BLaER1 treated with 17β-estradiol and CSF1 and Interleukin-3, amounts not matched to agents 10 nM and 100 nM (cell line): ENCODE measurements around the gene HS6ST2.
A peak's percentile ranks its signal among the peaks of the same experiment; 100 is the strongest.

ENCODE experiments used
- H3K27ac ChIP-seq, 11 experiments: shearing (Covaris generic); formaldehyde crosslinking; 2 replicates each; pipeline ENCODE4 v1.8.1; 2022
- H3K27me3 ChIP-seq, 11 experiments: shearing (Covaris generic); formaldehyde crosslinking; 2 replicates each; pipeline ENCODE4 v1.8.1; 2022
- H3K36me3 ChIP-seq, 11 experiments: shearing (Covaris generic); formaldehyde crosslinking; 2 replicates each; pipeline ENCODE4 v1.8.1; 2022
- H3K4me1 ChIP-seq, 10 experiments: shearing (Covaris generic); formaldehyde crosslinking; 2 replicates each; pipeline ENCODE4 v1.8.1; 2022
- H3K4me2 ChIP-seq, 11 experiments: shearing (Covaris generic); formaldehyde crosslinking; 2 replicates each; pipeline ENCODE4 v1.8.1; 2022
- H3K4me3 ChIP-seq, 10 experiments: shearing (Covaris generic); formaldehyde crosslinking; 2 replicates each; pipeline ENCODE4 v1.8.1; 2022
- H3K9ac ChIP-seq, 11 experiments: shearing (Covaris generic); formaldehyde crosslinking; 2 replicates each; pipeline ENCODE4 v1.8.1; 2022
- H3K9me3 ChIP-seq, 11 experiments: shearing (Covaris generic); formaldehyde crosslinking; replicated peaks in 1 of 11; 2 replicates each; pipeline ENCODE4 v1.8.1; 2022
- H4K20me1 ChIP-seq, 11 experiments: shearing (Covaris generic); formaldehyde crosslinking; 2 replicates each; pipeline ENCODE4 v1.8.1; 2022
- Cebpa-rat ChIP-seq, 11 experiments: shearing (Covaris generic); IDR thresholded peaks; 2 replicates each; pipeline ENCODE4 v1.8.1; 2022

HS6ST2 gene

DNA sequence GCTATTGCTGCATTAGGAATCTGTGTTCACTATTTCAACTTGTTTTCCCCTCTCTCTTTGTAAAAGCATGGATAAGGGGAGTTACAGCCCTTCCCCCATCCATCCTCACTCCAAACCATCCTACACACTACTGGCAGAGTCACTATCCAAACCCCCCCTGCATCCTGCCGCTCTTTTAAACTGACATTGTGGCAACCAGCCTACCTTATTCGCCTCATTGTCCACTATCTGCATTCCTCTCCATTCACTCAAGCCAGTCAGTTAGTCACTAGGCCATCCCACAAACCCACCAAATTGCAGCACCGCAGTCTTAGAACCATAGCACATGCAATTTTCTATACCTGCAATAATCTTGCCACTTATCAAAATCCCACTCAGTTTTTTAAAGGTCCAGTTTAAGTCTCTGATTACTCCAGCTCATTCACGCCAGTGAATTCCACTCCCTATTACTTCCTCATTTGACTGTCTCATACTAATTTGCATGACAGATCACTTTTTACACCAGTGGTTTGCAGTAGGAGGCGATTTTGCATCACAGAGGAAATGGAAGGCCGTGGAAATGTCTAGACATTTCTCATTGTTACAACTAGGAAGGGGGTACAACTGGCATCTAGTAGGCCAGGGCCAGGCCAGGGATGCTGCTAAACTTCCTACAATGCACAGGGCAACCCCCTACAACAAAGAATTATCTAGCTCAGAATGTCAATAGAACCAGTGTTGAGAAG is 181.8 kb downstream of the HS6ST2 start:
- Histone ChIP-seq H3K4me2 (peak overlapping the region in 3 of 11 experiments; percentile 14 to 57 (median 16); a peak in 4 of 22 replicates), H3K4me3 (no peak overlapping the region), H3K27ac (peak overlapping the region in 1 of 11 experiments; percentile 20; a peak in 1 of 22 replicates), H4K20me1 (peaks cover 0 to 9% (median 0%) of the 10 kb centered on the region in 11 experiments; a peak in 4 of 22 replicates), H3K9me3 (peaks cover 0 to 5% (median 0%) of the 10 kb centered on the region in 11 experiments; a peak in 6 of 22 replicates), H3K9ac (no peak overlapping the region), H3K36me3 (no peaks in the 10 kb centered on the region), H3K27me3 (peaks cover 77 to 91% (median 88%) of the 10 kb centered on the region in 11 experiments), H3K4me1 (peaks cover 0 to 10% (median 0%) of the 10 kb centered on the region in 10 experiments; a peak in 5 of 20 replicates)
- TF ChIP-seq Cebpa-rat (IDR thresholded peaks at IDR 0.05): no peak

- Histone ChIP-seq H4K20me1 (peaks cover 0 to 9% (median 0%) of the 10 kb centered on the region in 11 experiments; a peak in 4 of 22 replicates), H3K4me2 (no peak overlapping the region), H3K4me3 (no peak overlapping the region), H3K9ac (no peak overlapping the region), H3K4me1 (peaks cover 0 to 10% (median 0%) of the 10 kb centered on the region in 10 experiments; a peak in 5 of 20 replicates), H3K27me3 (peaks cover 76 to 91% (median 88%) of the 10 kb centered on the region in 11 experiments), H3K36me3 (no peaks in the 10 kb centered on the region), H3K27ac (no peak overlapping the region), H3K9me3 (no peaks in the 10 kb centered on the region)
- no peak for TF ChIP-seq Cebpa-rat (IDR thresholded peaks at IDR 0.05)
Measured at GRCh38 chrX:132775263-132775823, 183.1 kb downstream of the HS6ST2 start.

- H4K20me1 ChIP-seq: peaks cover 0 to 9% (median 0%) of the 10 kb centered on the region in 11 experiments; a peak in 4 of 22 replicates
- no peak overlapping the region for H3K9ac ChIP-seq
- no peak for TF ChIP-seq Cebpa-rat (IDR thresholded peaks at IDR 0.05)
- peaks cover 76 to 91% (median 88%) of the 10 kb centered on the region in 11 experiments for H3K27me3 ChIP-seq
- no peaks in the 10 kb centered on the region for H3K36me3 ChIP-seq
- H3K9me3 ChIP-seq: no peaks in the 10 kb centered on the region
- H3K27ac ChIP-seq: no peak overlapping the region
- no peak overlapping the region for H3K4me3 ChIP-seq
- H3K4me1 ChIP-seq: peaks cover 0 to 10% (median 0%) of the 10 kb centered on the region in 10 experiments; a peak in 5 of 20 replicates
- H3K4me2 ChIP-seq: no peak overlapping the region
Measured at GRCh38 chrX:132774010-132774714, 184.3 kb downstream of the HS6ST2 start.

DNA sequence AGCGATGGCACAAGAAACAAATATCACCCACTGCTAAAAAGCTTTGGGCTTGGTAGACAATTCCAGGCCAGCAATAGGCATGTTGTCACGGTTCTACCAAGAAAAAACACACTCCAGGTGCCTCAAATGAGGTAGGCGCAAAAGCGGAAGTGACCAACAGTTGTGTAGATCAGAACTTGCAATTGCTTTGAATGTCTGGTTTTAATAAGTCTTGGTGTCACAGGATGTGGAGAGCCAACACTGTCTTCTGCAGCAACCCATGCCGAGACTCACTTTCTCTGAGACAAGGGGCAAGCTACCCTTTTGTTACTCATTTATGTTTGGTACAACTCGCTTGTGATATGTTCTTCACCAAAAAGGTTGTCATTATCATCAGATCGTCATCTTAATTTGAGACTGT is 188.8 kb downstream of the HS6ST2 start:
- Histone ChIP-seq H3K9me3 (no peaks in the 10 kb centered on the region), H3K9ac (no peak overlapping the region), H3K36me3 (no peaks in the 10 kb centered on the region), H3K4me3 (no peak overlapping the region), H3K4me1 (no peaks in the 10 kb centered on the region), H3K27me3 (peaks cover 84 to 92% (median 91%) of the 10 kb centered on the region in 11 experiments), H3K4me2 (no peak overlapping the region), H4K20me1 (peaks cover 0 to 7% (median 0%) of the 10 kb centered on the region in 11 experiments; a peak in 5 of 22 replicates), H3K27ac (no peak overlapping the region)
- no peak for TF ChIP-seq Cebpa-rat (IDR thresholded peaks at IDR 0.05)

DNA sequence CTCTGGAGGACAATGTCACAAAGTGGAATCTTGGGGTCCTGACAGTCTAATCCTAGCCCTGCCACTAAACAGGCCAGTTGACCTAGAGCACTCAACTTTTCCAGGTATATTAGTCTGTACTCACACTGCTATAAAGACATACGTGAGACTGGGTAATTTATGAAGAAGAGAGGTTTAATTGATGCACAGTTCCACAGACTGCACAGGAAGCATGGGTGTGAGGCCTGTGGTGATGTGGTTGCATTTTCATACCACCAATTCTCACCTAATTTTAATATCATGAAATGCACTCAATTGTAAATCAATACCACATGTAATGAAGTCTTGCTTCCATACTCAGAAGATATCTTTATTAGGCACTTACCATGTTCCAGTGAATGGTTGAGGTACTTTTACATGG is 192.0 kb downstream of the HS6ST2 start:
- Histone ChIP-seq H3K4me3 (no peak overlapping the region), H3K36me3 (no peaks in the 10 kb centered on the region), H3K4me2 (no peak overlapping the region), H3K9ac (no peak overlapping the region), H3K9me3 (peaks cover 0 to 6% (median 0%) of the 10 kb centered on the region in 11 experiments; a peak in 1 of 22 replicates), H4K20me1 (peaks cover 0 to 5% (median 0%) of the 10 kb centered on the region in 11 experiments; a peak in 4 of 22 replicates), H3K27ac (no peak overlapping the region), H3K4me1 (no peaks in the 10 kb centered on the region), H3K27me3 (peaks cover 95 to 100% (median 100%) of the 10 kb centered on the region in 11 experiments)
- TF ChIP-seq Cebpa-rat (IDR thresholded peaks at IDR 0.05): no peak

DNA sequence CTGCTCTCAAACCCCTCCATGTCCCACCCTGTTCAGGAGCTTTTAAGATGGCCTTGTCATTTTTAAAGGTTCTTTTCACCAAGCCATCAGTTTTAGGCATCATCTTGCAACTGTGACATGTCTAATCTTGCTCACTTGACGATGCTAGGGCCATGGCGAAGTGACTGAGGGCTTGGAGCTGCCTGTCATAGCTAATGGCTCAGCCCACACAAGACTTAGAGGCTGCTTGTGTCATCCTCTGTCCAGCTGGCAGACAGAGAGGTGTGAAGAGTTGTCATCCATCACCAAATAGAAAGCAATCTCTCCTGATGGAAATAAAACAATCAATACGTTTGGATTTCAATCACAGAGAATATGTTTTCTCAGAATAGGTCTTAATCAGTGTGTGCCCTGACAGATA is 194.9 kb downstream of the HS6ST2 start:
- H3K4me3 ChIP-seq: no peak overlapping the region
- peaks cover 99 to 100% (median 100%) of the 10 kb centered on the region in 11 experiments for H3K27me3 ChIP-seq
- no peak overlapping the region for H3K9ac ChIP-seq
- no peak for TF ChIP-seq Cebpa-rat (IDR thresholded peaks at IDR 0.05)
- peaks cover 0 to 5% (median 0%) of the 10 kb centered on the region in 11 experiments; a peak in 5 of 22 replicates for H4K20me1 ChIP-seq
- H3K4me2 ChIP-seq: no peak overlapping the region
- H3K27ac ChIP-seq: no peak overlapping the region
- peaks cover 0 to 4% (median 0%) of the 10 kb centered on the region in 10 experiments; a peak in 1 of 20 replicates for H3K4me1 ChIP-seq
- H3K9me3 ChIP-seq: peaks cover 0 to 23% (median 0%) of the 10 kb centered on the region in 11 experiments; a peak in 4 of 22 replicates
- no peaks in the 10 kb centered on the region for H3K36me3 ChIP-seq

DNA sequence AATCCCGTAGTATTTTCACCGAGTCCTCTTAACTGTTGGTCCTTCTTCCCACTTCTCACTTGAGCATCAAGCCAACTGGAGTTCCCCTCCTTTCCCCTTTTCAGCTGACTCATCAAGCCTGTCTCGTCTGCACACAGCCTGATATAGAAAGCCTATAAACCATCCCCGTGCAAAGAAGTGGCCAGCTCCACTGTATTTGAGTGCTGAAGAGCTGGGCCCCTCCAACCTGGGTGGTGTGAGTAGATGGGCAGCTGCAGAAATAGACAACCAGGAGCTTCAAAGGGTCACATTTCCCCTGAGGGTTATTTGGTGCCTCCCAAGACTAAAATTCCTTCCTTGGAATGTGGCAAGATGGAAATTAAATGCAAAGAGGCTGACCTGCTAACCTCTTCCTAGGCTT is 199.7 kb downstream of the HS6ST2 start:
- peaks cover 0 to 5% (median 0%) of the 10 kb centered on the region in 11 experiments; a peak in 2 of 22 replicates for H4K20me1 ChIP-seq
- H3K4me2 ChIP-seq: peak overlapping the region in 1 of 11 experiments; percentile 14; a peak in 1 of 22 replicates
- H3K36me3 ChIP-seq: no peaks in the 10 kb centered on the region

DNA sequence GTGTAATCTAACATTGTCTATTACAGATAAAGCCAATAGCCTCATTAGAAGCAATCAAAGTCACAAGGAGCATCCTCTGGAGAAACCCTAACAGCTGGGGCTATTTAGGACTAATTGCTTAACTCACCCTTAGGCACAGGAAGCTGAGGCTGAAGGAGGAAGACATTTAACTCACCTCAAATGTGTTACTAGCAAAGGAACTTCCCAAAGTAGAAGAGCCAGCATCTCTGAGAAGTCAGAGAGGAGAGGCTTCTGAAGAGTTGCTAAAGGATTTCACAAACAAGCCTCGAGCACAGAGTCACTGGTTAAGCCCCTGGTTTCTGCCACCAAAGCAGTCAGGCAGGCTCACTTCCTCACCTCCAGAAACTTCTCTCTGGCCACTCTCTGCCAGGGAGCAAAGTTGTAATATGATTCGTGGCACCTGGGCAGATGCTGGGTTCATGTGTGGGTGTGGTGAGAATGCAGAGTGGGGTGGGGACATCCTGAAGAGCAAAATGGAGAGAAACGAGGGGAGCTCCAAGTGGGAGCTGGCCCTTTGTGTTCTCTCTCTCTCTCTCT is 201.3 kb downstream of the HS6ST2 start:
- Histone ChIP-seq H3K9me3 (peaks cover 0 to 24% (median 5%) of the 10 kb centered on the region in 11 experiments; a peak in 12 of 22 replicates), H3K4me3 (no peak overlapping the region), H3K27me3 (peaks cover 98 to 100% (median 100%) of the 10 kb centered on the region in 11 experiments), H3K36me3 (no peaks in the 10 kb centered on the region), H4K20me1 (peaks cover 0 to 5% (median 0%) of the 10 kb centered on the region in 11 experiments; a peak in 2 of 22 replicates), H3K9ac (peak overlapping the region in 1 of 11 experiments; percentile 31; a peak in 1 of 22 replicates), H3K27ac (peak overlapping the region in 6 of 11 experiments; percentile 9 to 35 (median 28); a peak in 7 of 22 replicates), H3K4me2 (peak overlapping the region in 7 of 11 experiments; percentile 7 to 39 (median 19); a peak in 7 of 22 replicates), H3K4me1 (peaks cover 0 to 30% (median 14%) of the 10 kb centered on the region in 10 experiments; a peak in 14 of 20 replicates)
- peak in 1 of 11 experiments; percentile 17; a peak in 1 of 22 replicates for TF ChIP-seq Cebpa-rat (IDR thresholded peaks at IDR 0.05)

More for the DNA sequence above, 199.7 kb downstream of the HS6ST2 start:
- TF ChIP-seq Cebpa-rat (IDR thresholded peaks at IDR 0.05): no peak
- peaks cover 0 to 21% (median 8%) of the 10 kb centered on the region in 10 experiments; a peak in 9 of 20 replicates for H3K4me1 ChIP-seq
- no peak overlapping the region for H3K27ac ChIP-seq
- H3K9me3 ChIP-seq: peaks cover 0 to 23% (median 0%) of the 10 kb centered on the region in 11 experiments; a peak in 6 of 22 replicates
- no peak overlapping the region for H3K4me3 ChIP-seq
- H3K27me3 ChIP-seq: peaks cover 98 to 100% (median 100%) of the 10 kb centered on the region in 11 experiments
- H3K9ac ChIP-seq: no peak overlapping the region
